ENCODE data around the gene SELENBP1. TPM values are rescaled to one million over a fixed set of nuclear protein-coding genes. Genes with fewer than 3 reads are reported as not detected.

SELENBP1 gene
- total and polyA plus RNA-seq, 2 of the 13 experiments (the other 11 are each of a cell fraction or from before 2014, with no cell fraction given) = 27.8 to 29.0 TPM

DNA sequence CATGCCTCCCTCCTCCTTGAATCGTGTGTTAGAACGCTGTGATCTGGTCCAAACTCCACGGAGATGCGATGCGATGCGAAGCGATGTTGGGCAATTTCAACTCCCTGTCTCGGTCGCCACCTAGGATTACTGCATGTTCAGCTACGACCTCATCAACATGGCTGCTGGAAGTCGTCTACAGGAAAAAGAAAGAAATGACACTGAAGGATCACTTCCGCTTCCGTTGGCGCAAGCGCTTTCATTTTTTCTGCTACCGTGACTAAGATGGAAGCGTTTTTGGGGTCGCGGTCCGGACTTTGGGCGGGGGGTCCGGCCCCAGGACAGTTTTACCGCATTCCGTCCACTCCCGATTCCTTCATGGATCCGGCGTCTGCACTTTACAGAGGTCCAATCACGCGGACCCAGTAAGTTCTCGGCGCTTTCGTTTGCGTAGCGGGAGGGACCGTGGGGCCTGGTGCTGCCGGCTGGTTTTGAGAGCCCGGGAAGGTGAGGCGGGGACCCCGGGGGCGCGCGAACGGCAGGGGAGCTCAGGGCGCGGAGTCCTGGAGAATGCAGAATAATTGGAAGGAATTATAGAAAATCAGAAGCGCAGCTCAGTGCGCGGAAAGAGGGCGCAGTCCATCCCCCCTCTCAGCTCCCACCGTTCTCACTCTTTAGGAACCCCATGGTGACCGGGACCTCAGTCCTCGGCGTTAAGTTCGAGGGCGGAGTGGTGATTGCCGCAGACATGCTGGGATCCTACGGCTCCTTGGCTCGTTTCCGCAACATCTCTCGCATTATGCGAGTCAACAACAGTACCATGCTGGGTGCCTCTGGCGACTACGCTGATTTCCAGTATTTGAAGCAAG is 27.0 kb upstream of the SELENBP1 start, which contains the start of gene PSMB4 (continued):
- TF ChIP-seq ZNF678 (CRISPR knock-in tag; IDR thresholded peaks at IDR 0.05) = no peak
- peak; percentile 68; the same call in 1 of the 2 replicates for TF ChIP-seq RELA (CRISPR knock-in tag; IDR thresholded peaks at IDR 0.05)
- 0 out of 2 replicates have a peak, but pooled peaks have one; percentile 15 for TF ChIP-seq ZSCAN9 (CRISPR knock-in tag; IDR thresholded peaks at IDR 0.05; ENCODE audit: borderline replicate concordance)
- TF ChIP-seq ZNF598 (CRISPR knock-in tag; IDR thresholded peaks at IDR 0.05; ENCODE audit: borderline replicate concordance) = no peak; the same call in 1 of the 2 replicates
- TF ChIP-seq, protein P1, sequence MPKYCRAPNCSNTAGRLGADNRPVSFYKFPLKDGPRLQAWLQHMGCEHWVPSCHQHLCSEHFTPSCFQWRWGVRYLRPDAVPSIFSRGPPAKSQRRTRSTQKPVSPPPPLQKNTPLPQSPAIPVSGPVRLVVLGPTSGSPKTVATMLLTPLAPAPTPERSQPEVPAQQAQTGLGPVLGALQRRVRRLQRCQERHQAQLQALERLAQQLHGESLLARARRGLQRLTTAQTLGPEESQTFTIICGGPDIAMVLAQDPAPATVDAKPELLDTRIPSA (CRISPR knock-in tag; IDR thresholded peaks at IDR 0.05; ENCODE audit: borderline replicate concordance) = no peak; the same call in 1 of the 2 replicates
- TF ChIP-seq, protein P2, sequence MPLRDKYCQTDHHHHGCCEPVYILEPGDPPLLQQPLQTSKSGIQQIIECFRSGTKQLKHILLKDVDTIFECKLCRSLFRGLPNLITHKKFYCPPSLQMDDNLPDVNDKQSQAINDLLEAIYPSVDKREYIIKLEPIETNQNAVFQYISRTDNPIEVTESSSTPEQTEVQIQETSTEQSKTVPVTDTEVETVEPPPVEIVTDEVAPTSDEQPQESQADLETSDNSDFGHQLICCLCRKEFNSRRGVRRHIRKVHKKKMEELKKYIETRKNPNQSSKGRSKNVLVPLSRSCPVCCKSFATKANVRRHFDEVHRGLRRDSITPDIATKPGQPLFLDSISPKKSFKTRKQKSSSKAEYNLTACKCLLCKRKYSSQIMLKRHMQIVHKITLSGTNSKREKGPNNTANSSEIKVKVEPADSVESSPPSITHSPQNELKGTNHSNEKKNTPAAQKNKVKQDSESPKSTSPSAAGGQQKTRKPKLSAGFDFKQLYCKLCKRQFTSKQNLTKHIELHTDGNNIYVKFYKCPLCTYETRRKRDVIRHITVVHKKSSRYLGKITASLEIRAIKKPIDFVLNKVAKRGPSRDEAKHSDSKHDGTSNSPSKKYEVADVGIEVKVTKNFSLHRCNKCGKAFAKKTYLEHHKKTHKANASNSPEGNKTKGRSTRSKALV (CRISPR knock-in tag; IDR thresholded peaks at IDR 0.05) = no peak
- no peak for TF ChIP-seq FOXP1 (IDR thresholded peaks at IDR 0.05)
- TF ChIP-seq FOXP1 (CRISPR knock-in tag; IDR thresholded peaks at IDR 0.05) = no peak
- TF ChIP-seq, protein P3, sequence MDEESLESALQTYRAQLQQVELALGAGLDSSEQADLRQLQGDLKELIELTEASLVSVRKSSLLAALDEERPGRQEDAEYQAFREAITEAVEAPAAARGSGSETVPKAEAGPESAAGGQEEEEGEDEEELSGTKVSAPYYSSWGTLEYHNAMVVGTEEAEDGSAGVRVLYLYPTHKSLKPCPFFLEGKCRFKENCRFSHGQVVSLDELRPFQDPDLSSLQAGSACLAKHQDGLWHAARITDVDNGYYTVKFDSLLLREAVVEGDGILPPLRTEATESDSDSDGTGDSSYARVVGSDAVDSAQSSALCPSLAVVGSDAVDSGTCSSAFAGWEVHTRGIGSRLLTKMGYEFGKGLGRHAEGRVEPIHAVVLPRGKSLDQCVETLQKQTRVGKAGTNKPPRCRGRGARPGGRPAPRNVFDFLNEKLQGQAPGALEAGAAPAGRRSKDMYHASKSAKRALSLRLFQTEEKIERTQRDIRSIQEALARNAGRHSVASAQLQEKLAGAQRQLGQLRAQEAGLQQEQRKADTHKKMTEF (CRISPR knock-in tag; IDR thresholded peaks at IDR 0.05) = peak; percentile 65; the same call in 1 of the 2 replicates
- TF ChIP-seq ZNF558 (CRISPR knock-in tag; IDR thresholded peaks at IDR 0.05; ENCODE audit: borderline replicate concordance) = no peak
- peak; percentile 81 for TF ChIP-seq ZNF430 (CRISPR knock-in tag; IDR thresholded peaks at IDR 0.05)
- TF ChIP-seq, protein P4, sequence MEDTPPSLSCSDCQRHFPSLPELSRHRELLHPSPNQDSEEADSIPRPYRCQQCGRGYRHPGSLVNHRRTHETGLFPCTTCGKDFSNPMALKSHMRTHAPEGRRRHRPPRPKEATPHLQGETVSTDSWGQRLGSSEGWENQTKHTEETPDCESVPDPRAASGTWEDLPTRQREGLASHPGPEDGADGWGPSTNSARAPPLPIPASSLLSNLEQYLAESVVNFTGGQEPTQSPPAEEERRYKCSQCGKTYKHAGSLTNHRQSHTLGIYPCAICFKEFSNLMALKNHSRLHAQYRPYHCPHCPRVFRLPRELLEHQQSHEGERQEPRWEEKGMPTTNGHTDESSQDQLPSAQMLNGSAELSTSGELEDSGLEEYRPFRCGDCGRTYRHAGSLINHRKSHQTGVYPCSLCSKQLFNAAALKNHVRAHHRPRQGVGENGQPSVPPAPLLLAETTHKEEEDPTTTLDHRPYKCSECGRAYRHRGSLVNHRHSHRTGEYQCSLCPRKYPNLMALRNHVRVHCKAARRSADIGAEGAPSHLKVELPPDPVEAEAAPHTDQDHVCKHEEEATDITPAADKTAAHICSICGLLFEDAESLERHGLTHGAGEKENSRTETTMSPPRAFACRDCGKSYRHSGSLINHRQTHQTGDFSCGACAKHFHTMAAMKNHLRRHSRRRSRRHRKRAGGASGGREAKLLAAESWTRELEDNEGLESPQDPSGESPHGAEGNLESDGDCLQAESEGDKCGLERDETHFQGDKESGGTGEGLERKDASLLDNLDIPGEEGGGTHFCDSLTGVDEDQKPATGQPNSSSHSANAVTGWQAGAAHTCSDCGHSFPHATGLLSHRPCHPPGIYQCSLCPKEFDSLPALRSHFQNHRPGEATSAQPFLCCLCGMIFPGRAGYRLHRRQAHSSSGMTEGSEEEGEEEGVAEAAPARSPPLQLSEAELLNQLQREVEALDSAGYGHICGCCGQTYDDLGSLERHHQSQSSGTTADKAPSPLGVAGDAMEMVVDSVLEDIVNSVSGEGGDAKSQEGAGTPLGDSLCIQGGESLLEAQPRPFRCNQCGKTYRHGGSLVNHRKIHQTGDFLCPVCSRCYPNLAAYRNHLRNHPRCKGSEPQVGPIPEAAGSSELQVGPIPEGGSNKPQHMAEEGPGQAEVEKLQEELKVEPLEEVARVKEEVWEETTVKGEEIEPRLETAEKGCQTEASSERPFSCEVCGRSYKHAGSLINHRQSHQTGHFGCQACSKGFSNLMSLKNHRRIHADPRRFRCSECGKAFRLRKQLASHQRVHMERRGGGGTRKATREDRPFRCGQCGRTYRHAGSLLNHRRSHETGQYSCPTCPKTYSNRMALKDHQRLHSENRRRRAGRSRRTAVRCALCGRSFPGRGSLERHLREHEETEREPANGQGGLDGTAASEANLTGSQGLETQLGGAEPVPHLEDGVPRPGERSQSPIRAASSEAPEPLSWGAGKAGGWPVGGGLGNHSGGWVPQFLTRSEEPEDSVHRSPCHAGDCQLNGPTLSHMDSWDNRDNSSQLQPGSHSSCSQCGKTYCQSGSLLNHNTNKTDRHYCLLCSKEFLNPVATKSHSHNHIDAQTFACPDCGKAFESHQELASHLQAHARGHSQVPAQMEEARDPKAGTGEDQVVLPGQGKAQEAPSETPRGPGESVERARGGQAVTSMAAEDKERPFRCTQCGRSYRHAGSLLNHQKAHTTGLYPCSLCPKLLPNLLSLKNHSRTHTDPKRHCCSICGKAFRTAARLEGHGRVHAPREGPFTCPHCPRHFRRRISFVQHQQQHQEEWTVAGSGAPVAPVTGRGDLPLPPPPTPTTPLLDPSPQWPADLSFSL (CRISPR knock-in tag; IDR thresholded peaks at IDR 0.05) = no peak
- TF ChIP-seq ZNF772 (CRISPR knock-in tag; IDR thresholded peaks at IDR 0.05) = no peak
- TF ChIP-seq, protein P5, sequence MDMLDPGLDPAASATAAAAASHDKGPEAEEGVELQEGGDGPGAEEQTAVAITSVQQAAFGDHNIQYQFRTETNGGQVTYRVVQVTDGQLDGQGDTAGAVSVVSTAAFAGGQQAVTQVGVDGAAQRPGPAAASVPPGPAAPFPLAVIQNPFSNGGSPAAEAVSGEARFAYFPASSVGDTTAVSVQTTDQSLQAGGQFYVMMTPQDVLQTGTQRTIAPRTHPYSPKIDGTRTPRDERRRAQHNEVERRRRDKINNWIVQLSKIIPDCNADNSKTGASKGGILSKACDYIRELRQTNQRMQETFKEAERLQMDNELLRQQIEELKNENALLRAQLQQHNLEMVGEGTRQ (IDR thresholded peaks at IDR 0.05; ENCODE audit: low read depth, low read length) = no peak
- TF ChIP-seq, protein P5 (CRISPR knock-in tag; IDR thresholded peaks at IDR 0.05; ENCODE audit: borderline replicate concordance) = no peak
